Activated gamma-delta T cell (primary cell): ENCODE data around the gene PLEKHG5.
"Not testable (repeated sequence)": the region's sequence is repeated elsewhere in the genome, so short reads cannot be mapped to it uniquely, and the experiment has no call there.

Source experiments
- DNase-seq: peaks from one replicate; lab custom pipeline; 2025; lab: John Stamatoyannopoulos, UW

PLEKHG5 gene

GRCh38 chr1:6461538-6462411 is 29.7 kb downstream of the PLEKHG5 start:
- no peak for DNase-seq

DNA sequence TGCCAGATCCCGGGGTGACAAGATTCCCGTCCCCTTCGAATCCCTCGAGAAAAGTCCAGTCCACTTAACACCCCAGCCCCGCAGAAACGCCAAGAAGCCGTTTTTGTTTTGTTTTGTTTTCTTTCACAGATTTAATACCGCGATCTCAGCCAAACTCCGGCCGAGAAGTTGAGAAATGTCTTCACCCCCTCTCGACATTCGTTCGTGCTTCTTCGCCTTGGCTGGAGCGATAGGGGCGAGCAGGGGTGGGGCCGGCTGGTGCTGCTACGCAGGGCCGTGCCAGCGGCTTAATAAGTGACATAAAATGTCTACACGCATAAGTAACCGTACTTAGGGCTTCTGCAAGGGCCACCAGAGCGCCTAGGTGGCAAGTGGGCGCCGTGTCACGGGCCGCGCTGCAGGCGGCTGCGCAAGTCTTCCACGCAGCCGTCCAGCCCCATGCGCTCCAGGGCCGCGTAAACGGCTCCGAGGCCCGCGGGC is 30.4 kb downstream of the PLEKHG5 start:
- DNase-seq = no peak

DNA sequence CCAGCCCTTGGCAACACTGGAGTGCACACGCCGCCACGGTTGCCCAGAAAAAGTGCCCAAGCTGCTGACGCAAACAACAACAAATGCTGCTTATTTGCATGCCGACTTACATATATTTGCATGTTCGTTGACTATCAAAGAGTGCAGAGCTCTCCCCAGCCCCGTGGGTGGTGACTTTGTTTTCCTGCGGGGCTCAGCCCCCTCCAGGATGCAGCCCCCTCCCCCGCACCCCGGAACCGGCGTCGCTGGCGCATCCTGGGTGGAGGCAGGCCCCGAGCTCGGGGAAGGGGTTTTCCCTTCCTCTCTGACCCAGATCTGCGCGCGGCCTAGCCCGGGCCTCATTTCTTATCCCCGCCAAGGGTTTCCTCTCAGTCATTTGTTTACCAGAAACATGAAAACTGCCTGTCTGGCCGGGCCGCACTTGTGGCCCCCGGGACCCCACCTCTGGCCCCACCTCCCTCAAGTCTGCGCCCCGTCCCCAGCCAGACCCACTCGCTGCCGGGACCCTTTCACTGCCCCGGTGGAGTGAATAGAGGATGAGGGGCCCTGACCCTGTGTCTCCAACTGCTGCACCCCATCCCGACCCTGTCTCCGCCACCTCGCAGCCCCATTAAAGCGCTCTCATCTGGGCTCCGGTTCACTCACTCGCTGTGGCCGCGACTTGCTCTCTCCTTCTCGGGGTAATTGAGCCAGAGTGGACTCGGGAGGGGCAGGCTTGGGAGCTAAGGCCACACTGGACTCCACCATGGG is 31.0 kb downstream of the PLEKHG5 start:
- peak; percentile 87 for DNase-seq

- peak; percentile 43 for DNase-seq
Measured at GRCh38 chr1:6459850-6460265, 31.6 kb downstream of the PLEKHG5 start.

GRCh38 chr1:6456800-6457466 is 34.5 kb downstream of the PLEKHG5 start:
- DNase-seq = no peak

- DNase-seq = not testable (repeated sequence)
Measured at GRCh38 chr1:6455752-6456520, 35.5 kb downstream of the PLEKHG5 start.

DNA sequence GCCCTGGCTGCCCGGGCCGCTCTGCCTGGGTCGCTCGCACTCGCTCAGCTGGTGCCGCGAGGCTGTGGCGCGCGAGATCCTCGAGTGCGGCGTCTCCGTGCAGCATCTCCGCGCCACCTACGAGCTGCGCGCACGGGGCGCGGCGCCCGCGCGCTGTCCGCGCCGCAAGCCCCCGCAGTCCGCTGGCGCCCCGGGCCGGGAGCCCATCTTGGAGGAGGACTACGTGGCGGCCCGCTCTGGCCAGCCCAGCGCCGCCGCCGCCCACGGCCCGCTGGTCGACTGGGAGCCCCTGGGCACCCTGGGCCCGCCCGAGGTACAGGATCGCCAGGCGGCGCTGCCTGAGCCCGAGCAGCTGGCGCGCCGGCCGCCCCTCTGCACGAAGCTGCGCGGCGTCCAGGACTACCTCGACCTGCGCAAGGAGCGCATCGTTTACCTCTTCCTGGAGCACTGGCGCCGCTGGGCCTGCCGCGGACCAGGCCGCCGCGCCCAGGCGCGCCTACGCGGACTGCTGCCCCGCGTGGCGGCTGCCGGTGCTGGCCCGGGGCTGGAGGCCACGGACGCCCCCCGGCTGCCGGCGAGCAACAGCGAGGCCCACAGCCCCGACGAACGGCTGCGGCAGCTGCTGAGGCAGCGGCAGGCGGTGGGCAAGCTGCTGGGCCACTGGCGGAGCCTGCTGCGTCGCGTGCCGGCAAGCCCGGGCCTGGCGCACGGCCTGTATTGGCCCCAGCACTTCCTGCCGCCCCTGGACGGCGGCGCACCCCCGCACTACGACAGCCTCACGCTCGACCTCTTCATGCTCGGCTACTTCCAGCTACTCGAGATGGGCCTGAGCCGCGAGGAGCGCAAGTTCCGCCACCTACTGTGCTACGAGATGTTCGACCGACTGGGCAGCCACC is 36.4 kb downstream of the PLEKHG5 start:
- DNase-seq = no peak

DNA sequence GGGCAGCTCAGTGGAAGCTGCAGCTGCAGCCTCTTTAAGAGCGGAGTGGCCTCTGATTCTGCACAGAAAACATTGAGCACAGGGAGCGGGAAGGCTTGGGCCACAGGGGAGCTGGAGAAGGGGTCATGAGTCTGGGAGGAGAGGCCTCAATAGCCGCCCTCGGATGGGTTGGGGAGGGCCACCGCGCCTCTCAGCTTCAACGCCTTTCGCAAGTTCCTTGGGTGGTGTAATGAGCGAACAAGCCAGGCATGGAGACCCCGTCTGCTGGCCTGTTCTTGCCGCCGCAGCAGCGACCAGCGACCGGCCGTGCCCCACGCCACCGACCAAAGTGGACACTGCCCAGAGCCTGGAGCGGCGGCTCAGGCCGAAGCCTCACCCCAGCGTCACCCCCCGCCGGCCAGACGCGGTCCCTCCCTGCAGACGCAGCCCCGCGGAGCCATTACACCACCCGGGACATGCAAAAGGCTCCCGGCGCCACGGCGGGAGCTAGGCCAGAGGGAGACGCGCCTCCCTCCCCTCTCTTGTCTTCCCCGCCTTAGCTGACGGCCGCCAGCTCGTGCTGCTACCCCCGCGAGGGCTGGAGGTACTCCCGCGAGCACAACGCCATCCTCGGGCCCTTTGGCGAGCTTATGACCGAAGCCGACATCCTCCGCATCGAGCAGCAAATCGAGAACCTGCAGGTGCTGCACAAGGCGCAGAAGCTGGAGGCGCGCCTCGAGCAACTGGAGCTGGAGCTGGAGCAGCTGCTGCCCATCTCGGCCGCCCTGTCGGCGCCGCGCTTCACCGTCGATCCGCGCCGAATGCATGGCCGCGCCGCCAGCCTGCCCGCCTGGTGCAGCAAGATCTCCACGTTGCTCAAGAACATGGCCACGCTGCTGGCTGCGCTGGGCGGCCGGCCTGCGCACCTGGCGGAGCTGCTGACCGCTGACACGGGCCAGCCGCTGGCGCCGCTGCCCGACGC is 37.3 kb downstream of the PLEKHG5 start:
- not testable (repeated sequence) for DNase-seq

DNA sequence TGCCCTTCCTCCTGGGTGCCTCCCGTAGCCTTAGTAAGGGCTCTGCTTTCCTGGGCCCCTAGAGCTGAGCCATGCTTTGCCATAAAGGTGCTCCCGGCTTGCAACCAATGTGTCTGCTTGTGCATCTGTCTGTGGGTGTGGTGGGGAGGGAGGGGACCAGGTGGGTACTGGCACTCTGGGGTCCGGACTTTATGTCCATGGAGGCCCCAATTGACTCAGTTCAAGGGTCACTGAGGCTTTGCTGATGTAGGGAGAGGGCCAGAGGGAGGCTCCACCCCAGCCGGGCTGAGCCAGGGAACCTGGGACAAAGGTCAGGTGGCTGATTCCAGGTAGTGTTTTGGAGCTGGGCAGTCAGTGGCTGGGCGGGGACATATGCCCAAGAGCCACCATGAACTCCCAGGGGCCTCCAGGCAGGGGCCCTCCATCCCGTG is 40.5 kb downstream of the PLEKHG5 start:
- DNase-seq = no peak

- DNase-seq = not testable (repeated sequence)
Measured at GRCh38 chr1:6450486-6450885, 41.0 kb downstream of the PLEKHG5 start.

- DNase-seq = no peak
Measured at GRCh38 chr1:6450005-6450450, 41.4 kb downstream of the PLEKHG5 start.

DNA sequence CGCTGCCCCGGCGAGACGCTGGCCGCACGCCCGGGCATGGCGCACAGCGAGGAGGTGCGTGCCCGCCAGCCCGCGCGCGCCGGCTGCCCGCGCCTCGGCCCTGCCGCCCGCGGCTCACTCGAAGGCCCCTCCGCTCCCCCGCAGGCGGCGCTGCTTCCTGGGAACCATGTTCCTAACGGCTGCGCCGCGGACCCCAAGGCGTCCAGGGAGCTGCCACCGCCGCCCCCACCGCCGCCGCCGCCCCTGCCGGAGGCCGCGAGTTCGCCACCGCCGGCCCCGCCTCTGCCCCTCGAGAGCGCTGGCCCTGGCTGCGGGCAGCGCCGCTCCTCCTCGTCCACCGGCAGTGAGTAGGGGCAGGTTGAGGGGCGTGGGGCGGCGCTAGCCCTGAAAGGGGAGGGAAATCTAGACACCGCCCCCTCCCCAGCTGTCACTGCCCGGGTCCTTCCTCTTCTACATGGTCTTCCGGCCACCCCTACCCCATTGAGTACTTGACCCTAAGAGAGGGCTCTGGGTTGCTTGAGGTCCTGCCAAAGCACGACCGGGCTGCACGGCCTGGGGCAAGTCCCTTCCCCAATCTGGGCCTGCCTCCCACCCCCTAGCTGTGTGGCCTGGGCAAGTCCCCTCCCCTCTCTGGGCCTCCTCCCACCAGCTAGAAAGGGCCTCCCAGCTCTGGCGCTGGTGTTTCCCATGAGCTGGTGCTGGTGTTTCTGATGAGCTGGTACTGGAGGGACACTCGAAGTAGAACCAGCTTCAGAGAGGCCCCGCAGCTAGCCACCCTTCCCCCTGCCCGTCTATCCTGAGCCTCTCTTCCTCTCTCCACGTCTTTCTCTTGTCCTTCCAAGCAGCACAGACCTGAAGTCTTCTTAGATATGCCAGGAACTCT is 42.5 kb downstream of the PLEKHG5 start:
- no peak for DNase-seq

DNA sequence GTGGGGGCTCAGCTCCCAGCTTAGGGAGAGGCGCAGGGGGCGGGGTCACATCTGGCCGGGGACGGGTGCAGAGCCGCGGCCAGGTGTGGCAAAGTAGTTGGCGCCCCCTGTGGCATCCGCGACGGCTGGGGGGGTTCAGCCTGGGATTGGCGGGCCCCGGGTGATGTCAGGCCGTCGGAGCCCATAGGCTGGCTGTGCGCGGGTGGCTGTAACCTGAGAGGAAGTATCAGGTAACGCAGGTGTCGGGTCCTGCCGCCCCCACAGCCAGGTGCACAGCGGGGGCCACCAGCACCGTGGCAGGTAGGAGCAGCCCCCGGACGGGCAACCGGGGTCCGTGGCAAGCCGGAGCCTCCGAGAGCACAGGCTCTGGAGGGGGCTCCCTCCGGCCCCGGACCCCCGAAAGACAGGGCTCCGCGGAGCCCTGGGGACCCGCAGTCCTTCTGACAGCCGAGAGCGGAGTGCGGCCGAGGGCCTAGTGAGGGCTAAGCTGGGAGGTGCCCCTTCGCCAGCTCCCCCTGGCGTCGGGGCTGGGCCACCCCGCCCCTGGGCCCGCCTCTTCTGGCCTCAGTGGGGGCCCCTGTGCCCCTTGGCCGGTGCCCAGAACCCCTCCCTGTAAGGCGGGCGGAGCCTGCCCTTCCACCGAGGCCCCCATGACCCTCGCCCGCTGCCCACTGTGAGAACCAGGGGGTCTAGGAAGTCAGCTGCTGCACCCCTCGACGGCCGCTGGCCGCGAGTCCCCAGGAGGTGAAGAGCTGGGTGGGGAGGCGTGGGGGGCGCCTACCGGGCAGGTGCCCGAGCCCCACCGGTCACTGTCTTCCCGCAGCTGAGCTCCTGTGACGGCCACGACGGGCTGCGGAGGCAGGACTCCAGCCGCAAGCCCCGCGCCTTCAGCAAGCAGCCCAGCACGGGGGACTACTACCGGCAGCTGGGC is 43.4 kb downstream of the PLEKHG5 start:
- no peak for DNase-seq

DNA sequence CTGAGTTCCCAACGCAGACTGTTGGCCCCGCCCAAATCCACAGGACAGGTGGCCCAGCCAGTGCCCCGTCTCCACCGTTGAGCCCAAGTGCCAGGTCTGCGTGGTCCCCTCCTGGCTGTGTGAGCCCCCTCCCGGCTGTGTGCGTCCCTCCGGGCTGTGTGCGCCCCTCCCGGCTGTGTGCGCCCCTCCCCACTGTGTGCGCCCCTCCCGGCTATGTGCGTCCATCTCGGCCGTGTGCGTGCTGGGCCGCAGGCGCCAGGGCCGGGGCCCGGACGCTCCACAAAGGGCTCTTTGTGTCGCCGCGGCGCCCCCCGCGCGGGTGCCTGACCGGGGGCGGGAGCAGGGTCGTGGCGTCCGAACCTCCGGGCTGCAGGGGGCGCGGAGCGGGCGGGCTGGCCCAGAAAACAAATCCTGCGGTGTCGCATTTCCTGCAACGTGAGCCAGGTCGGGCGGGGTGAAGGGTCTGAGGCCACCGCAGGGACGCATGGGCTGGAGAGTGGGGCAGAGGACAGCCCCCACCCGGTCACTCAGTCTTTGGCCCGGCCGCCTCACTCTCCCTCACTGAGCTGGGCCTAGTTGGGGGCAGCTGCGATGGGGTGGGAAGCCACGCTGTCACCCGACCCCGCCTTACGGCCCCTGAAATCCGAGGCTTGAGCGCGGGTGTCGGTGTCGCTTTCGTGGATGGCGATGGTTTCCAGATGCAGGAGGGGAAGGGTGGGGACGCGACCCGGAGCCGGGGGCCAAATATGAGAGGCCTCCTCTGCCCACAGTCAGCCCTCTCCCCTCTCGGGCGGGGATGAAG is 44.2 kb downstream of the PLEKHG5 start:
- DNase-seq = no peak

DNA sequence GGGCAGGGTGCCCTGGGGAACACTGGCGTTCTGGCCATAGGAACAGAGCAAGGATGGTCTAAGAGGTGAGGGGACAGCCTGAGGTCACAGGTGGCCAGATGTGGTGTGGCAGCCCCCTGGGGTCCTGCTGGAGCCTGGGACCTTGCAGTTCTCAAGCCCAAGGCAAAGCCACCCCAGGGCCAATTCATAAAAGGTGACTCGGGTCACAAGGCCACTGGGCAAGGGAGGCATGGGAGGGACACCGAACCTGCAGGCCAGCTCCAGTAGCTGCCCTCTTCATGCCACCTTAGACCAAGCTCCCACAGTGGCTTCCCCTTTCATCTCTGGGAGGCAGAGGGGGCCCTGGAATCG is 44.8 kb downstream of the PLEKHG5 start:
- DNase-seq = no peak

- not testable (repeated sequence) for DNase-seq
Measured at GRCh38 chr1:6445929-6446328, 45.5 kb downstream of the PLEKHG5 start.
